ENCODE data around the gene SPAST.

The SPAST gene

GRCh38 chr2:32172870-32173269 is 109.5 kb downstream of the SPAST start:
- Histone ChIP-seq H2BK5ac (ENCODE audit: low read depth, low read length, poor library complexity, severe bottlenecking) (no peak overlapping the region), H2AFZ (ENCODE audit: low read depth, low read length) (no peak overlapping the region), H3K4ac (ENCODE audit: low read depth in 1 of 2, low read length in 2 of 2) (no peak overlapping the region), H3K9me3 (ENCODE audit: control insufficient read depth, low read length) (no peaks in the 10 kb centered on the region), H3K27ac (ENCODE audit: low read length, poor library complexity, severe bottlenecking) (no peak overlapping the region), H3K14ac (ENCODE audit: low read length in 2 of 2) (no peak overlapping the region), H2BK120ac (ENCODE audit: low read depth, low read length) (no peak overlapping the region), H3K27me3 (ENCODE audit: control insufficient read depth in 1 of 2, insufficient read depth in 1 of 2, low read length in 2 of 2) (no peaks in the 10 kb centered on the region), H2BK12ac (ENCODE audit: low read length in 2 of 2) (no peak overlapping the region), H3K9ac (ENCODE audit: low read length) (no peak overlapping the region), H2AK5ac (ENCODE audit: low read length, severe bottlenecking) (no peak overlapping the region), H4K8ac (ENCODE audit: low read length) (no peak overlapping the region), H3K18ac (ENCODE audit: low read depth in 1 of 2, low read length in 2 of 2) (no peak overlapping the region), H3K4me3 (ENCODE audit: insufficient read depth in 1 of 2, low read depth in 1 of 2, low read length in 2 of 2) (no peak overlapping the region), H3K4me1 (ENCODE audit: control insufficient read depth, insufficient read depth, low read depth, low read length) (no peaks in the 10 kb centered on the region), H3K79me1 (replicated peaks; ENCODE audit: low read length, poor library complexity, severe bottlenecking) (peaks cover 16% of the 10 kb centered on the region), H3K4me2 (ENCODE audit: low read length, poor library complexity, severe bottlenecking) (no peak overlapping the region), H2BK15ac (ENCODE audit: low read depth, poor library complexity, severe bottlenecking) (no peak overlapping the region), H3K23ac (ENCODE audit: low read length in 2 of 2) (no peak overlapping the region), H4K91ac (ENCODE audit: low read length) (no peak overlapping the region), H3K36me3 (ENCODE audit: control insufficient read depth in 1 of 2, insufficient read depth in 2 of 2, low read depth in 1 of 2, low read length in 2 of 2) (peaks cover 18 to 52% of the 10 kb centered on the region in 2 experiments)
- WGBS, result 96% methylated on average over 2 of the region's 2 CpGs
- no peak for DNase-seq

GRCh38 chr2:32182667-32183066 is 119.3 kb downstream of the SPAST start:
- DNase-seq, result no peak

GRCh38 chr2:32189011-32189410 is 125.7 kb downstream of the SPAST start:
- Histone ChIP-seq H3K23ac (ENCODE audit: low read length in 2 of 2) (no peak overlapping the region), H4K8ac (ENCODE audit: low read length) (no peak overlapping the region), H3K27me3 (ENCODE audit: control insufficient read depth in 1 of 2, insufficient read depth in 1 of 2, low read length in 2 of 2) (no peaks in the 10 kb centered on the region), H3K14ac (ENCODE audit: low read length in 2 of 2) (no peak overlapping the region), H2BK5ac (ENCODE audit: low read depth, low read length, poor library complexity, severe bottlenecking) (no peak overlapping the region), H2BK12ac (ENCODE audit: low read length in 2 of 2) (no peak overlapping the region), H4K91ac (ENCODE audit: low read length) (no peak overlapping the region), H2AK5ac (ENCODE audit: low read length, severe bottlenecking) (no peak overlapping the region), H3K4me3 (ENCODE audit: insufficient read depth in 1 of 2, low read depth in 1 of 2, low read length in 2 of 2) (no peak overlapping the region), H3K4me1 (ENCODE audit: control insufficient read depth, insufficient read depth, low read depth, low read length) (no peaks in the 10 kb centered on the region), H3K4me2 (ENCODE audit: low read length, poor library complexity, severe bottlenecking) (no peak overlapping the region), H3K27ac (ENCODE audit: low read length, poor library complexity, severe bottlenecking) (no peak overlapping the region), H3K9me3 (ENCODE audit: control insufficient read depth, low read length) (no peaks in the 10 kb centered on the region), H3K18ac (ENCODE audit: low read depth in 1 of 2, low read length in 2 of 2) (no peak overlapping the region), H3K9ac (ENCODE audit: low read length) (no peak overlapping the region), H2BK120ac (ENCODE audit: low read depth, low read length) (no peak overlapping the region), H3K36me3 (ENCODE audit: control insufficient read depth in 1 of 2, insufficient read depth in 2 of 2, low read depth in 1 of 2, low read length in 2 of 2) (peaks cover 18 to 48% of the 10 kb centered on the region in 2 experiments), H2AFZ (ENCODE audit: low read depth, low read length) (no peak overlapping the region), H2BK15ac (ENCODE audit: low read depth, poor library complexity, severe bottlenecking) (no peak overlapping the region), H3K4ac (ENCODE audit: low read depth in 1 of 2, low read length in 2 of 2) (no peak overlapping the region), H3K79me1 (replicated peaks; ENCODE audit: low read length, poor library complexity, severe bottlenecking) (peaks cover 10% of the 10 kb centered on the region)
- no peak for DNase-seq
- WGBS, result 91% methylated on average over 5 of the region's 6 CpGs

More at GRCh38 chr2:32182667-32183066, 119.3 kb downstream of the SPAST start:
- no peak overlapping the region for H2BK120ac ChIP-seq (ENCODE audit: low read depth, low read length)
- no peak overlapping the region for H3K23ac ChIP-seq (ENCODE audit: low read length in 2 of 2)
- H3K4me1 ChIP-seq (ENCODE audit: control insufficient read depth, insufficient read depth, low read depth, low read length), result no peaks in the 10 kb centered on the region
- no peak overlapping the region for H2AFZ ChIP-seq (ENCODE audit: low read depth, low read length)
- H3K79me1 ChIP-seq (replicated peaks; ENCODE audit: low read length, poor library complexity, severe bottlenecking), result peaks cover 24% of the 10 kb centered on the region
- H3K4me3 ChIP-seq (ENCODE audit: insufficient read depth in 1 of 2, low read depth in 1 of 2, low read length in 2 of 2), result no peak overlapping the region
- H2BK15ac ChIP-seq (ENCODE audit: low read depth, poor library complexity, severe bottlenecking), result no peak overlapping the region
- no peak overlapping the region for H3K4ac ChIP-seq (ENCODE audit: low read depth in 1 of 2, low read length in 2 of 2)
- H3K27me3 ChIP-seq (ENCODE audit: control insufficient read depth in 1 of 2, insufficient read depth in 1 of 2, low read length in 2 of 2), result no peaks in the 10 kb centered on the region
- no peak overlapping the region for H4K8ac ChIP-seq (ENCODE audit: low read length)
- H3K9me3 ChIP-seq (ENCODE audit: control insufficient read depth, low read length), result no peaks in the 10 kb centered on the region
- no peak overlapping the region for H2BK5ac ChIP-seq (ENCODE audit: low read depth, low read length, poor library complexity, severe bottlenecking)
- no peak overlapping the region for H3K27ac ChIP-seq (ENCODE audit: low read length, poor library complexity, severe bottlenecking)
- H2AK5ac ChIP-seq (ENCODE audit: low read length, severe bottlenecking), result no peak overlapping the region
- H3K9ac ChIP-seq (ENCODE audit: low read length), result no peak overlapping the region
- no peak overlapping the region for H3K14ac ChIP-seq (ENCODE audit: low read length in 2 of 2)
- no peak overlapping the region for H3K18ac ChIP-seq (ENCODE audit: low read depth in 1 of 2, low read length in 2 of 2)
- H4K91ac ChIP-seq (ENCODE audit: low read length), result no peak overlapping the region
- 98% methylated on average over 4 of the region's 6 CpGs for WGBS
- H3K4me2 ChIP-seq (ENCODE audit: low read length, poor library complexity, severe bottlenecking), result no peak overlapping the region
- no peak overlapping the region for H2BK12ac ChIP-seq (ENCODE audit: low read length in 2 of 2)
- peaks cover 34 to 44% of the 10 kb centered on the region in 2 experiments for H3K36me3 ChIP-seq (ENCODE audit: control insufficient read depth in 1 of 2, insufficient read depth in 2 of 2, low read depth in 1 of 2, low read length in 2 of 2)

GRCh38 chr2:32192418-32192817 is 129.1 kb downstream of the SPAST start:
- no peak overlapping the region for H4K8ac ChIP-seq (ENCODE audit: low read length)
- no peak overlapping the region for H3K4me3 ChIP-seq (ENCODE audit: insufficient read depth in 1 of 2, low read depth in 1 of 2, low read length in 2 of 2)
- H2AFZ ChIP-seq (ENCODE audit: low read depth, low read length), result no peak overlapping the region
- no peak overlapping the region for H3K9ac ChIP-seq (ENCODE audit: low read length)
- H2BK5ac ChIP-seq (ENCODE audit: low read depth, low read length, poor library complexity, severe bottlenecking), result no peak overlapping the region
- H4K91ac ChIP-seq (ENCODE audit: low read length), result no peak overlapping the region
- no peak overlapping the region for H2AK5ac ChIP-seq (ENCODE audit: low read length, severe bottlenecking)
- no peak overlapping the region for H3K27ac ChIP-seq (ENCODE audit: low read length, poor library complexity, severe bottlenecking)
- H3K36me3 ChIP-seq (ENCODE audit: control insufficient read depth in 1 of 2, insufficient read depth in 2 of 2, low read depth in 1 of 2, low read length in 2 of 2), result peaks cover 10 to 47% of the 10 kb centered on the region in 2 experiments
- no peak overlapping the region for H2BK120ac ChIP-seq (ENCODE audit: low read depth, low read length)
- peaks cover 9% of the 10 kb centered on the region for H3K79me1 ChIP-seq (replicated peaks; ENCODE audit: low read length, poor library complexity, severe bottlenecking)
- H3K14ac ChIP-seq (ENCODE audit: low read length in 2 of 2), result no peak overlapping the region
- H3K4me2 ChIP-seq (ENCODE audit: low read length, poor library complexity, severe bottlenecking), result no peak overlapping the region
- no peak overlapping the region for H2BK12ac ChIP-seq (ENCODE audit: low read length in 2 of 2)
- no CpG with 5 or more reads among the region's 1 CpG for WGBS
- DNase-seq, result no peak
- no peaks in the 10 kb centered on the region for H3K9me3 ChIP-seq (ENCODE audit: control insufficient read depth, low read length)
- no peaks in the 10 kb centered on the region for H3K27me3 ChIP-seq (ENCODE audit: control insufficient read depth in 1 of 2, insufficient read depth in 1 of 2, low read length in 2 of 2)
- H2BK15ac ChIP-seq (ENCODE audit: low read depth, poor library complexity, severe bottlenecking), result no peak overlapping the region
- no peak overlapping the region for H3K4ac ChIP-seq (ENCODE audit: low read depth in 1 of 2, low read length in 2 of 2)
- no peak overlapping the region for H3K23ac ChIP-seq (ENCODE audit: low read length in 2 of 2)
- H3K18ac ChIP-seq (ENCODE audit: low read depth in 1 of 2, low read length in 2 of 2), result no peak overlapping the region
- peaks cover 1% of the 10 kb centered on the region for H3K4me1 ChIP-seq (ENCODE audit: control insufficient read depth, insufficient read depth, low read depth, low read length)
